ENCODE data around the gene RETSAT.
"Not testable (repeated sequence)": the region's sequence is repeated elsewhere in the genome, so short reads cannot be mapped to it uniquely, and the experiment has no call there.

RETSAT gene

GRCh38 chr2:85385746-85386145 lies 31.4 kb upstream of the RETSAT start:
- no peaks in the 10 kb centered on the region for H3K4me1 ChIP-seq
- no peaks in the 10 kb centered on the region for H3K27me3 ChIP-seq
- TF ChIP-seq CTCF (IDR thresholded peaks at IDR 0.05; ENCODE audit: low read depth, low read length): no peak
- H3K36me3 ChIP-seq: no peaks in the 10 kb centered on the region
- no peaks in the 10 kb centered on the region for H3K9me3 ChIP-seq
- H3K4me3 ChIP-seq (ENCODE audit: low read depth, low read length): no peak overlapping the region
- DNase-seq: no peak

DNA sequence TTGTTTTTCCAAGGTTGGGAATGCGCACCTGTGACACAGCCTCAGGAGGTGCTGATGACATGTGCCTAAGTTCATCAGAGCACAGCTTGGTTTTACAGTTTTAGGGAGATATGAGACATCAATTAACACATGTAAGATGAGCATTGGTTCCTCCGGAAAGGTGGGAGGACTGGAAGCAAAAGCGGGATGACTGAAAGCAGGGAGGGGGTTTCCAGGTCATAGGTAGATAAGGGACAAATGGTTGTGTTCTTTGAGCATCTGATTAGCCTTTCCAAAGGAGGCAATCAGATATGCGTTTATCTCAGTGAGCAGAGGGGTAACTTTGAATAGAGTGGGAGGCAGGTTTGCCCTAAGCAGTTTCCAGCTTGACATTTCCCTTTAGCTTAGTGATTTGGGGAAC lies 29.5 kb upstream of the RETSAT start:
- Histone ChIP-seq H3K9me3 (no peaks in the 10 kb centered on the region), H3K4me1 (no peaks in the 10 kb centered on the region), H3K36me3 (no peaks in the 10 kb centered on the region), H3K4me3 (ENCODE audit: low read depth, low read length) (no peak overlapping the region), H3K27me3 (no peaks in the 10 kb centered on the region)
- no peak for TF ChIP-seq CTCF (IDR thresholded peaks at IDR 0.05; ENCODE audit: low read depth, low read length)
- DNase-seq: no peak

DNA sequence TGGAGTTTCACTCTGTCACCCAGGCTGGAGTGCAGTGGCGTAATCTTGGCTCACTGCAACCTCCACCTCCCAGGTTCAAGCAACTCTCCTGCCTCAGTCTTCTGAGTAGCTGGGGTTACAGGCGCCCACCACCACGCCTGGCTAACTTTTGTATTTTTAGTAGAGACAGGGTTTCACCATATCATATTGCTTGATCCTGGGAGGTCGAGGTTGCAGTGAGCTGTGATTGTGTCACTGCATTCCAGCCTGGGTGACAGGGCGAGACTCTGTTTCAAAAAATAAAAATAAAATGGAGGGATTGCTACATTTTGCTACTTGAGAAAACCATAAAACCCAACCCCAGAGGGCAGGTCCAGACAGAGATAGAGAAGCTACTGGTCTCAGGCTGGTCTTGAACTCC lies 28.8 kb upstream of the RETSAT start:
- DNase-seq; H3K9me3 ChIP-seq; H3K27me3 ChIP-seq; H3K4me1 ChIP-seq; H3K36me3 ChIP-seq; H3K4me3 ChIP-seq (ENCODE audit: low read depth, low read length): not testable (repeated sequence)

DNA sequence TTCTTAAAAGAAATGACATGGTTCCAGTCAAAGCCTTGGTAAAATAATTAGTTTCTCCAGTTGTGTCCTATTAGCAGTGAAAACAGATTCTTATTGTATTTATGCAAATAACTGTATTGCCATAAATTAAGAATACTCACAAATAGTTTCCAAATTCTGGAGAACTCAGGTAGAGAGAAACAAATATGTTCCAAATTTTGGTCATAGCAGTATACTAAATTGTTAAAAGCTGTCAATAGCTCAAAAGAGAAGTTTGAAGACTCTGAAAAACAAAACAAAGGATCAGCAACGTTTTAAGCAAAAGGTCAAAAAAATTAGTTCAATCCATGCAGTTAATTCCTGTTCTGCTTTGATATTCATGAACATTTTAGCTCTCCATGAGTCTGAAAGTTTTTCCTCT lies 25.7 kb upstream of the RETSAT start:
- DNase-seq: no peak
- H3K4me1 ChIP-seq: no peaks in the 10 kb centered on the region
- H3K4me3 ChIP-seq (ENCODE audit: low read depth, low read length): no peak overlapping the region
- H3K9me3 ChIP-seq: no peaks in the 10 kb centered on the region
- no peaks in the 10 kb centered on the region for H3K27me3 ChIP-seq
- H3K36me3 ChIP-seq: no peaks in the 10 kb centered on the region
- no peak for TF ChIP-seq CTCF (IDR thresholded peaks at IDR 0.05; ENCODE audit: low read depth, low read length)

DNA sequence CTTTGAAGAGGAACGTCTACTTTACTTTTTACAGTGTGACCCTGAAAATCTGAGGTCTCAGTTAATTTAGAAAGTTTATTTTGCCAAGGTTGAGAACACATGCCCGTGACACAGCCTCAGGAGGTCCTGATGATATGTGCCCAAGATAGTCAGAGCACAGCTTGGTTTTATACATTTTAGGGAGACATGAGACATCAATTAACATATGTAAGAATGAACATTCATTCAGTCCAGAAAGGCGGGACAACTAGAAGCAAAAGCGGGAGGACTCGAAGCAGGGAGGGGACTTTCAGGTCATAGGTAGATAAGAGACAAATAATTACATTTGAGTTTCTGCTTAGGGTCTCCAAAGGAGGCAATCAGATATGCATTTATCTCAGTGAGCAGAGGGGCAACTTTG lies 23.9 kb upstream of the RETSAT start:
- H3K27me3 ChIP-seq: no peaks in the 10 kb centered on the region
- no peaks in the 10 kb centered on the region for H3K36me3 ChIP-seq
- H3K4me3 ChIP-seq (ENCODE audit: low read depth, low read length): no peak overlapping the region
- no peak for DNase-seq
- H3K4me1 ChIP-seq: no peaks in the 10 kb centered on the region
- no peak for TF ChIP-seq CTCF (IDR thresholded peaks at IDR 0.05; ENCODE audit: low read depth, low read length)
- no peaks in the 10 kb centered on the region for H3K9me3 ChIP-seq

DNA sequence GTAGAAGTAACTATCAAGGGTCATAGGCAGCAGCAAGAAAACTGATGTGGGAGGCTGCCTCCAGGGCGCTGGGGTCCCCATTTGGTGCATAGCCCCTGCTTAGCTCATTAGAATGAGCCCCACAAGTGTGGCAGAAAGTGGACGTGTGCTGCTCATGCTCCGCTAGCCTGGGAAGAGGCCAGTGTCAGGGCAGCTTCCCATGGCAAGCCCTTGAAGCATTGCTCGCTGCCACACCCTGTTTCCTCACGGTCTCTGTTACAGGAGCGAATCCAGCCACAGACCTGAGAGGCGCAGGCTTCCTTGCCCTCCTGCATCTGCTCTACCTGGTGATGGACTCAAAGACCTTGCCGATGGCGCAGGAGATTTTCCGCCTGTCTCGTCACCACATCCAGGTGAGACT lies 22.8 kb upstream of the RETSAT start:
- H3K9me3 ChIP-seq: no peaks in the 10 kb centered on the region
- H3K4me3 ChIP-seq (ENCODE audit: low read depth, low read length): no peak overlapping the region
- H3K4me1 ChIP-seq: no peaks in the 10 kb centered on the region
- H3K27me3 ChIP-seq: no peaks in the 10 kb centered on the region
- DNase-seq: no peak
- TF ChIP-seq CTCF (IDR thresholded peaks at IDR 0.05; ENCODE audit: low read depth, low read length): no peak
- no peaks in the 10 kb centered on the region for H3K36me3 ChIP-seq
